ENCODE results near the gene FBXL20. TPM values are rescaled to one million over a fixed set of nuclear protein-coding genes. Genes with fewer than 3 reads are reported as not detected.
A peak's percentile ranks its signal among the peaks of the same experiment; 100 is the strongest.

FBXL20 gene
- total and polyA plus RNA-seq, 10 of the 15 experiments (the other 5 are each of a cell fraction or from before 2014, with no cell fraction given), result 1.2 to 8.3 (median 4.4) TPM

- TF ChIP-seq RFX5 (IDR thresholded peaks at IDR 0.05; ENCODE audit: low read depth, low read length) (peak; percentile 63; the same call in 1 of the 2 replicates), SUPT20H (IDR thresholded peaks at IDR 0.05; ENCODE audit: borderline replicate concordance, control insufficient read depth, low read depth, low read length) (no peak), RUNX3 (IDR thresholded peaks at IDR 0.05; ENCODE audit: low read length) (0 out of 2 replicates have a peak, but pooled peaks have one; percentile 5), MTA3 (IDR thresholded peaks at IDR 0.05; ENCODE audit: borderline replicate concordance, low read length) (no peak), NR2C1 (IDR thresholded peaks at IDR 0.05) (no peak), CREM (IDR thresholded peaks at IDR 0.05; ENCODE audit: low read depth) (peak; percentile 96), IKZF2 (IDR thresholded peaks at IDR 0.05) (no peak), IKZF1 (conservative IDR thresholded peaks at IDR 0.05) (no peak), TCF7 (IDR thresholded peaks at IDR 0.05; ENCODE audit: borderline replicate concordance) (no peak), BHLHE40 (IDR thresholded peaks at IDR 0.05; ENCODE audit: borderline replicate concordance in 1 of 2, low read depth in 2 of 2, low read length in 1 of 2) (no peak), JUNB (IDR thresholded peaks at IDR 0.05) (no peak), CEBPB (IDR thresholded peaks at IDR 0.05; ENCODE audit: borderline replicate concordance in 1 of 2, low read depth in 2 of 2, low read length in 2 of 2) (no peak), ZNF384 (IDR thresholded peaks at IDR 0.05; ENCODE audit: borderline replicate concordance, low read depth, low read length) (no peak), ZNF217 (IDR thresholded peaks at IDR 0.05) (no peak), ZNF207 (IDR thresholded peaks at IDR 0.05; ENCODE audit: borderline replicate concordance) (no peak), YBX1 (IDR thresholded peaks at IDR 0.05) (no peak), RAD51 (IDR thresholded peaks at IDR 0.05) (no peak), EED (IDR thresholded peaks at IDR 0.05; ENCODE audit: low read depth) (no peak), NFYB (IDR thresholded peaks at IDR 0.05; ENCODE audit: insufficient read depth, low read depth, low read length) (peak; percentile 72; the same call in 1 of the 2 replicates), POLR2A (IDR thresholded peaks at IDR 0.05; ENCODE audit: low read depth, low read length) (no peak), RBBP5 (conservative IDR thresholded peaks at IDR 0.05) (no peak), ATF2 (IDR thresholded peaks at IDR 0.05; ENCODE audit: low read length) (no peak), CBFB (IDR thresholded peaks at IDR 0.05; ENCODE audit: low read depth) (no peak), SMAD5 (IDR thresholded peaks at IDR 0.05; ENCODE audit: low read depth) (no peak), HDAC2 (IDR thresholded peaks at IDR 0.05) (no peak)
- TF ChIP-seq, protein P1, sequence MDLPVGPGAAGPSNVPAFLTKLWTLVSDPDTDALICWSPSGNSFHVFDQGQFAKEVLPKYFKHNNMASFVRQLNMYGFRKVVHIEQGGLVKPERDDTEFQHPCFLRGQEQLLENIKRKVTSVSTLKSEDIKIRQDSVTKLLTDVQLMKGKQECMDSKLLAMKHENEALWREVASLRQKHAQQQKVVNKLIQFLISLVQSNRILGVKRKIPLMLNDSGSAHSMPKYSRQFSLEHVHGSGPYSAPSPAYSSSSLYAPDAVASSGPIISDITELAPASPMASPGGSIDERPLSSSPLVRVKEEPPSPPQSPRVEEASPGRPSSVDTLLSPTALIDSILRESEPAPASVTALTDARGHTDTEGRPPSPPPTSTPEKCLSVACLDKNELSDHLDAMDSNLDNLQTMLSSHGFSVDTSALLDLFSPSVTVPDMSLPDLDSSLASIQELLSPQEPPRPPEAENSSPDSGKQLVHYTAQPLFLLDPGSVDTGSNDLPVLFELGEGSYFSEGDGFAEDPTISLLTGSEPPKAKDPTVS (IDR thresholded peaks at IDR 0.05; ENCODE audit: low read depth, low read length), result no peak
- TF ChIP-seq, protein P2, sequence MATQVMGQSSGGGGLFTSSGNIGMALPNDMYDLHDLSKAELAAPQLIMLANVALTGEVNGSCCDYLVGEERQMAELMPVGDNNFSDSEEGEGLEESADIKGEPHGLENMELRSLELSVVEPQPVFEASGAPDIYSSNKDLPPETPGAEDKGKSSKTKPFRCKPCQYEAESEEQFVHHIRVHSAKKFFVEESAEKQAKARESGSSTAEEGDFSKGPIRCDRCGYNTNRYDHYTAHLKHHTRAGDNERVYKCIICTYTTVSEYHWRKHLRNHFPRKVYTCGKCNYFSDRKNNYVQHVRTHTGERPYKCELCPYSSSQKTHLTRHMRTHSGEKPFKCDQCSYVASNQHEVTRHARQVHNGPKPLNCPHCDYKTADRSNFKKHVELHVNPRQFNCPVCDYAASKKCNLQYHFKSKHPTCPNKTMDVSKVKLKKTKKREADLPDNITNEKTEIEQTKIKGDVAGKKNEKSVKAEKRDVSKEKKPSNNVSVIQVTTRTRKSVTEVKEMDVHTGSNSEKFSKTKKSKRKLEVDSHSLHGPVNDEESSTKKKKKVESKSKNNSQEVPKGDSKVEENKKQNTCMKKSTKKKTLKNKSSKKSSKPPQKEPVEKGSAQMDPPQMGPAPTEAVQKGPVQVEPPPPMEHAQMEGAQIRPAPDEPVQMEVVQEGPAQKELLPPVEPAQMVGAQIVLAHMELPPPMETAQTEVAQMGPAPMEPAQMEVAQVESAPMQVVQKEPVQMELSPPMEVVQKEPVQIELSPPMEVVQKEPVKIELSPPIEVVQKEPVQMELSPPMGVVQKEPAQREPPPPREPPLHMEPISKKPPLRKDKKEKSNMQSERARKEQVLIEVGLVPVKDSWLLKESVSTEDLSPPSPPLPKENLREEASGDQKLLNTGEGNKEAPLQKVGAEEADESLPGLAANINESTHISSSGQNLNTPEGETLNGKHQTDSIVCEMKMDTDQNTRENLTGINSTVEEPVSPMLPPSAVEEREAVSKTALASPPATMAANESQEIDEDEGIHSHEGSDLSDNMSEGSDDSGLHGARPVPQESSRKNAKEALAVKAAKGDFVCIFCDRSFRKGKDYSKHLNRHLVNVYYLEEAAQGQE (IDR thresholded peaks at IDR 0.05; ENCODE audit: low read depth, low read length), result no peak
Measured at GRCh38 chr17:39402244-39402889, 941 bp upstream of the FBXL20 start (continued).

Data from GM12878 (cell line).